Osteoblast (primary cell): ENCODE results near the gene EXD3. TPM values are rescaled to one million over a fixed set of nuclear protein-coding genes. Genes with fewer than 3 reads are reported as not detected.
A peak's percentile ranks its signal among the peaks of the same experiment; 100 is the strongest.

Source experiments
- DNase-seq: peaks from one replicate; pipeline ENCODE4 v3.0.0; 2011; ENCODE audit warnings: low spot score, mixed read lengths; ENCODE audit not compliant: insufficient read length; ENCODE audit errors: missing footprints
- H2AFZ ChIP-seq: 2 replicates; pipeline ENCODE4 v1.6.0; 2011; ENCODE audit warnings: mild to moderate bottlenecking, low read length
- H3K27ac ChIP-seq: 2 replicates; pipeline ENCODE4 v1.5.1; 2011; ENCODE audit warnings: mild to moderate bottlenecking, low read depth, low read length, moderate library complexity
- H3K27me3 ChIP-seq: 2 replicates; pipeline ENCODE4 v1.6.0; 2012; ENCODE audit warnings: mild to moderate bottlenecking, control low read depth, inconsistent platforms, low read length, moderate library complexity; ENCODE audit not compliant: insufficient read depth
- H3K36me3 ChIP-seq: 2 replicates; pipeline ENCODE4 v1.5.1; 2011; ENCODE audit warnings: mild to moderate bottlenecking, low read length, control low read depth, moderate library complexity; ENCODE audit not compliant: insufficient read depth
- H3K4me1 ChIP-seq: 2 replicates; pipeline ENCODE4 v1.5.1; 2011; ENCODE audit warnings: mild to moderate bottlenecking, low read length, control low read depth, moderate library complexity; ENCODE audit not compliant: insufficient read depth
- H3K4me2 ChIP-seq: 2 replicates; pipeline ENCODE4 v1.6.0; 2011; ENCODE audit warnings: mild to moderate bottlenecking, low read length; ENCODE audit not compliant: insufficient read depth
- H3K4me3 ChIP-seq: fragments of 200-600 bp; sonication (generic); 3 replicates; pipeline ENCODE4 v1.5.1; 2012; ENCODE audit warnings: mild to moderate bottlenecking, low read length, inconsistent platforms; ENCODE audit not compliant: insufficient read depth
- H3K79me2 ChIP-seq: 2 replicates; pipeline ENCODE4 v1.6.0; 2012; ENCODE audit warnings: mild to moderate bottlenecking, low read length, control low read depth, inconsistent platforms; ENCODE audit not compliant: insufficient read depth
- H3K9me3 ChIP-seq: 2 replicates; pipeline ENCODE4 v1.5.1; 2011; ENCODE audit warnings: low read depth, low read length, control low read depth
- H4K20me1 ChIP-seq: 2 replicates; pipeline ENCODE4 v1.6.0; 2012; ENCODE audit warnings: mild to moderate bottlenecking, low read length, control low read depth; ENCODE audit not compliant: insufficient read depth
- total RNA-seq: library from RNA; depleted of rRNA; stranded (reverse); fragments of >200 nt; gene quantifications from 2 replicates; pipeline ENCODE4 v1.2.3, GENCODE V29; 2012
- TF ChIP-seq, protein P1 (sequence below): IDR thresholded peaks from 2 replicates; pipeline ENCODE4 v1.5.1; 2011; ENCODE audit warnings: mild to moderate bottlenecking, low read depth, low read length, moderate library complexity; ENCODE audit errors: extremely low read depth

Gene EXD3
- total RNA-seq, 1 donor, result 7.6 TPM

DNA sequence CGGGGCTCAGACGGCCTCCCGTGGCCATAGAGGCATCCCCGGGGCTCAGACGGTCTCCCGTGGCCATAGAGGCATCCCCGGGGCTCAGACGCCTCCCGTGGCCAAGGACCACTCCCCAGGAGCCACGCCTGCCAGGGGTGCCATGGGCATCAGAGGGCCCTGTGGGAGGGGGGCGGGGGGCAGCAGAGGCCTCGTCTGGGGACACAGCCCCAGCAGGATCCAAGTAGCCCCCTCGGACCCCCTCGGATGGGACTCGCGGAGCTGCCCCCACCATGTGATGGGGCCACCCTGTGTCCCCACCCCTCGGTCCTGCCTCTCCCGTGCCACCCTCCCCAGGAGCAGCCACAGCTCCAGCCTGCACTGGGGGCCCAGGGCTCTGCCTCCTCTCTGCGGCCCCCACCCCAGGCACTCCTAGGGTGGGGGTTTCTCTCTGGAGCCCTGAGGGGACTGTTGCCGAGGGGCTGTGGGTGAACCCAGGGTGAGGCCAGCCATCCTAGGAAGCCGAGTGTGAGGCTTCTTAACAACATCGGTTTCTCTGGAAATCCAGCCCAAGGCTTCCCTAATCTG is 15.7 kb upstream of the EXD3 start:
- Histone ChIP-seq H3K27me3 (peaks cover 12% of the 10 kb centered on the region), H3K9me3 (no peaks in the 10 kb centered on the region), H2AFZ (no peak overlapping the region), H3K36me3 (no peaks in the 10 kb centered on the region), H3K4me3 (no peak overlapping the region), H3K79me2 (no peaks in the 10 kb centered on the region), H4K20me1 (no peaks in the 10 kb centered on the region), H3K27ac (no peak overlapping the region), H3K4me2 (no peak overlapping the region), H3K4me1 (peaks cover 8% of the 10 kb centered on the region)
- TF ChIP-seq, protein P1, sequence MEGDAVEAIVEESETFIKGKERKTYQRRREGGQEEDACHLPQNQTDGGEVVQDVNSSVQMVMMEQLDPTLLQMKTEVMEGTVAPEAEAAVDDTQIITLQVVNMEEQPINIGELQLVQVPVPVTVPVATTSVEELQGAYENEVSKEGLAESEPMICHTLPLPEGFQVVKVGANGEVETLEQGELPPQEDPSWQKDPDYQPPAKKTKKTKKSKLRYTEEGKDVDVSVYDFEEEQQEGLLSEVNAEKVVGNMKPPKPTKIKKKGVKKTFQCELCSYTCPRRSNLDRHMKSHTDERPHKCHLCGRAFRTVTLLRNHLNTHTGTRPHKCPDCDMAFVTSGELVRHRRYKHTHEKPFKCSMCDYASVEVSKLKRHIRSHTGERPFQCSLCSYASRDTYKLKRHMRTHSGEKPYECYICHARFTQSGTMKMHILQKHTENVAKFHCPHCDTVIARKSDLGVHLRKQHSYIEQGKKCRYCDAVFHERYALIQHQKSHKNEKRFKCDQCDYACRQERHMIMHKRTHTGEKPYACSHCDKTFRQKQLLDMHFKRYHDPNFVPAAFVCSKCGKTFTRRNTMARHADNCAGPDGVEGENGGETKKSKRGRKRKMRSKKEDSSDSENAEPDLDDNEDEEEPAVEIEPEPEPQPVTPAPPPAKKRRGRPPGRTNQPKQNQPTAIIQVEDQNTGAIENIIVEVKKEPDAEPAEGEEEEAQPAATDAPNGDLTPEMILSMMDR, result no peak
- no peak for DNase-seq

DNA sequence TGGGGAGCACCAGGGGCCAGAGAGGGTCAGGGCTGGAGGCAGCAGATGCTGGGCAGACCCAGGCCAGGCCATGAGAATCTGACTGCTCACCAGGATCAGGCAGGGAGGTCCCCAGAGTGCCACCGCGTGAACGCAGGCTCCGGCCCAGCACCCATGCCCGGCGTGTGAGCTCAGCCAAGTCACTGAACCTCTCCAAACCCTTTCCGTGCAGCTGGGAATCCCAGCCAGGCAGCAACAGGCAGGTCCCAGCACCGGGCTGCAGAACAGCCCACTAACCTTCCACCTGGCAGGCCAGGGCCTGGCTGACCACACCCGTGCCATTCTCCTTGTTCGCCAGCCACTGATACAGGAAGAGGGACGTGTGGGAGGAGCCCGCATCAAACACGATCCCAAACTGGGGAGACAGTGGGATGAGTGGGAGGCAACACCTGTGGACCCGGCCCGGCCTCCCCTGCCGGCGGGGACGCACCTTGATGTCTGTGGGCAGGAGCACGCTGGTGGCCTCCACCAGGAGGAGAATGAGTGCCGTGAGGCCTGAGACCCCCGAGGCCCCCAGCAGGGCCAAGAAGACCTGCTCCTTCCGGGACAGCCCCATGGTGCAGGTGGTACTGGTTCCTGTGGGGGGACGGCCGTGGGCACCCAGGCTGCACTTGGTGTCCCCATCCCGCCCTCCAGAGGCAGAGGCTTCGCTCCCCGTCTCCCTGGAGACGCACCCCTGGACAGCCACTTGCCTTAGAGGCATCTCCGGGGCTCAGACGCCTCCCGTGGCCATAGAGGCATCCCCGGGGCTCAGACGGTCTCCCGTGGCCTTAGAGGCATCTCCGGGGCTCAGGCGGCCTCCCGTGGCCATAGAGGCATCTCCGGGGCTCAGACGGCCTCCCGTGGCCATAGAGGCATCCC is 15.0 kb upstream of the EXD3 start:
- peak; percentile 83 for DNase-seq
- TF ChIP-seq, protein P1, result no peak
- Histone ChIP-seq H2AFZ (no peak overlapping the region), H4K20me1 (no peaks in the 10 kb centered on the region), H3K4me1 (peaks cover 8% of the 10 kb centered on the region), H3K27me3 (peaks cover 11% of the 10 kb centered on the region), H3K4me3 (no peak overlapping the region), H3K27ac (no peak overlapping the region), H3K9me3 (no peaks in the 10 kb centered on the region), H3K4me2 (no peak overlapping the region), H3K79me2 (no peaks in the 10 kb centered on the region), H3K36me3 (no peaks in the 10 kb centered on the region)

DNA sequence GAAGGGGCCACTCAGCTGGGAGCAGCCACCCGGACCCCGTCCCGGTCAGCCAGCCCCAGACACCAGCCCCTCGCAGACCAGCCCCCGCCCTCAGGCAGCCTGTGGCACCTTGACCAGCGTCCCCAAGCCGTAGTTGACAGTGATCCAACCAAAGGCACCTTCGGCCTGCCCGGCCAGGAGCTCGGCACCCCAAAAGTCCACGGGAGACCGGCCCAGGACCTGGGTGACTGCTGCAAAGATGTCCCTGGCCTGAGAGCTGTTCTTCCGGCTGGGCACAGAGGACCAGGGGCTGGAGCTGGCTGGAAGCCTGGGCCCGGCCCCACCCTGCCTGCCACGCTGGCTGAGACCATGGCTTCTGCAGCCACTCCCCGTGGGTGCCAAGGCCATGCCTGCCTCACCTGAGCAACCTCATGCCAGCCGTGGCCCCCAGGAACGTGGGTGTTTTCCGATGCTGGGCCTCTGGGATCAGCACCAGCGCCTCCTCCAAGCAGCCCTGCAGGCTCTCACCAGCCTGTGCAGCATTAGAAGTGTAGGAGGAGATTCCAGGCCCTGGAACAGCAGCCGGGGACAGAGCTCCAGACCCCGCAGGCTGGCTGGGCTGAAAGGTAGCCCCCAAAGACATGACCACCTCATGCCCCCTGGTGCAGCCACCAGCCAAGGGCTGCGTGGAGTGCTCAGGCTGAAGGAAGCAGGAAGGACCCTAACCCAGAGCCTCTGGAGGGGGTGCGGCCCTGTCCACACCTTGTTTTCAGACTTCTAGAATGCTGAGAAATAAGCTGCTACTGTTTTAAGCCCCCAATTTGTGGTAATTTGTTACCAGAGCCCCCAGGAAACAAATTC is 14.0 kb upstream of the EXD3 start:
- Histone ChIP-seq H3K27me3 (peaks cover 1% of the 10 kb centered on the region), H3K79me2 (no peaks in the 10 kb centered on the region), H3K4me1 (peaks cover 8% of the 10 kb centered on the region), H3K9me3 (no peaks in the 10 kb centered on the region), H3K4me3 (no peak overlapping the region), H4K20me1 (no peaks in the 10 kb centered on the region), H3K36me3 (no peaks in the 10 kb centered on the region), H3K27ac (no peak overlapping the region), H2AFZ (no peak overlapping the region), H3K4me2 (no peak overlapping the region)
- TF ChIP-seq, protein P1, result no peak
- no peak for DNase-seq
